HL-60 (cell line): Measurements from ENCODE around the gene ZNF549.

Experiments used
- DNase-seq, 2 experiments: peaks; one replicate each; pipeline ENCODE4 v3.0.0-alpha.2; 2010 to 2020; ENCODE audit warnings: low read depth in 1 of 2, low spot score in 1 of 2
- H3K27ac ChIP-seq: fragments of 250-450 bp; sonication (Bioruptor Pico); replicated peaks from 2 replicates; pipeline ENCODE4 v1.5.1; 2020; ENCODE audit warnings: mild to moderate bottlenecking, moderate library complexity
- H3K27me3 ChIP-seq: fragments of 250-450 bp; sonication (Bioruptor Pico); 2 replicates; pipeline ENCODE4 v1.5.1; 2021; ENCODE audit warnings: mild to moderate bottlenecking, moderate library complexity; ENCODE audit not compliant: insufficient read depth, poor library complexity, severe bottlenecking
- H3K4me3 ChIP-seq: replicated peaks from 2 replicates; pipeline ENCODE4 v1.5.1; 2011; ENCODE audit warnings: mild to moderate bottlenecking, control low read depth, low read length; ENCODE audit not compliant: insufficient read depth
- CTCF ChIP-seq: IDR thresholded peaks from one replicate; pipeline ENCODE4 v1.5.1; 2011; ENCODE audit warnings: low read length, control low read depth, inconsistent platforms; ENCODE audit not compliant: insufficient read depth
- GABPA ChIP-seq: IDR thresholded peaks from 2 replicates; pipeline ENCODE4 v1.6.1; 2012; ENCODE audit warnings: low read depth
- POLR2AphosphoS5 ChIP-seq: IDR thresholded peaks from 2 replicates; pipeline ENCODE4 v1.6.1; 2012; ENCODE audit warnings: low read depth
- REST ChIP-seq: IDR thresholded peaks from 2 replicates; pipeline ENCODE4 v1.6.1; 2012; ENCODE audit warnings: low read depth; ENCODE audit not compliant: insufficient replicate concordance
- SPI1 ChIP-seq: IDR thresholded peaks from 2 replicates; pipeline ENCODE4 v1.6.1; 2012; ENCODE audit warnings: low read depth, mild to moderate bottlenecking, borderline replicate concordance

ZNF549 gene

GRCh38 chr19:57563547-57563946, 36.4 kb downstream of the ZNF549 start:
- Histone ChIP-seq H3K27ac (no peak overlapping the region), H3K27me3 (no peaks in the 10 kb centered on the region), H3K4me3 (no peak overlapping the region)
- DNase-seq = no peak
- no peak for TF ChIP-seq CTCF
- TF ChIP-seq GABPA = no peak
- TF ChIP-seq POLR2AphosphoS5 = no peak
- TF ChIP-seq SPI1 = no peak
- TF ChIP-seq REST = no peak

DNA sequence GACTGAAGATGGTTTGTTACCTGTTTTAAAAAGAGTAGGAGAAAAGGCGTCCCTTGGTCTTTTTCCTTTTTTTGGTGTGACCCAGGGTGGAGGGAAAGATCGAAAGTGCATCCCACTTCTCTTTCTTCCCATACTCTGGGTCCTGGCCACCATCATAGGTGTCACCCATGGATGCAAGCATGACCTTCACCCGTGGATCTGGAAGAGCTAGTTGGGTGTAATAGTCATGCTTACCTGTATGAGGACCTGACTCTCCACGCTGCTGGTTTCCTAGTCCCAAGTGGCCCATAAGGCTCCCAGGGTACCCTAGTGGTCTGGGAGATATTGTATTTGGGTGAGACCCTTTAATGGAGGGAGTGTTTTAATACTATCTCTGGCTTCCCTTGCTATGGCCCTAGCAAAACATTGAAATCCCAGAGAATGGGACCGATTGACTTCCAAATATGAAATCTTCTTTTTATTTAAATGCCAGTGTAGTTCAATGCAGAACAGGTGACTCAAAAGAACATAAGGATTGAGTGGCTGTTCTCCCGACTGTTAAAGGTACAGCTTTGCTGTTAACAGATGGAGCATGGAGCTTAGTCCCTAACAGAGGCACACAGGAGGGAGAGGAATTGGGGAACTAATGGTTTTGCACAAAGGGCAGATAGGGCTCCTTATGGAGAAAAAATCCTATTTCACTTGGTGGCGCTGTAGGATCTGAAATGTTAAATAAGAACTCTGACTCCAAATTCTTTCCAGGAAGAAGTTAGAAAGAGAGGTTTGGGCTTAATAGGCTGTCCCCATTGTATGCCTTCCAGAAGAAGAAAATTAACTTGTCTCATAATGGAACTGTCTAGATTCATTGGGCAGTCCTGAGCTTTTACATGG, 39.5 kb downstream of the ZNF549 start:
- Histone ChIP-seq H3K27ac (no peak overlapping the region), H3K27me3 (no peaks in the 10 kb centered on the region), H3K4me3 (no peak overlapping the region)
- peak in 1 of 2 experiments; percentile 19 for DNase-seq
- TF ChIP-seq CTCF = no peak
- TF ChIP-seq SPI1 = no peak
- no peak for TF ChIP-seq POLR2AphosphoS5
- no peak for TF ChIP-seq REST
- TF ChIP-seq GABPA = no peak

GRCh38 chr19:57570707-57571106, 43.6 kb downstream of the ZNF549 start:
- Histone ChIP-seq H3K27me3 (no peaks in the 10 kb centered on the region), H3K27ac (no peak overlapping the region), H3K4me3 (no peak overlapping the region)
- TF ChIP-seq REST (no peak), POLR2AphosphoS5 (no peak), GABPA (no peak), CTCF (no peak), SPI1 (no peak)
- no peak for DNase-seq
